HepG2 (cell line): ENCODE data around the gene ABCC3. TPM values are rescaled to one million over a fixed set of nuclear protein-coding genes. Genes with fewer than 3 reads are reported as not detected.

ENCODE experiments used
- CEBPB ChIP-seq: IDR thresholded peaks from 2 replicates; pipeline ENCODE4 v1.6.1; 2011; ENCODE audit warnings: low read depth, low read length, improper control_type of control experiment, borderline replicate concordance
- EED ChIP-seq: sonication (generic); formaldehyde crosslinking; IDR thresholded peaks from 2 replicates; pipeline ENCODE4 v1.5.0; 2020; ENCODE audit warnings: mild to moderate bottlenecking, missing genetic modification reagents
- ELF3 ChIP-seq: IDR thresholded peaks from 2 replicates; pipeline ENCODE4 v1.6.1; 2016; ENCODE audit warnings: missing genetic modification reagents, missing compliant biosample characterization
- GFI1 ChIP-seq: sonication (generic); formaldehyde crosslinking; IDR thresholded peaks from 2 replicates; pipeline ENCODE4 v1.5.0; 2020; ENCODE audit warnings: missing genetic modification reagents, mild to moderate bottlenecking, borderline replicate concordance
- HMG20B ChIP-seq: conservative IDR thresholded peaks from 2 replicates; pipeline ENCODE4 v1.6.1; 2016; ENCODE audit warnings: missing genetic modification reagents, missing compliant biosample characterization
- KLF11 ChIP-seq: IDR thresholded peaks from 2 replicates; pipeline ENCODE4 v1.6.1; 2016; ENCODE audit warnings: missing compliant biosample characterization
- KMT2B ChIP-seq: IDR thresholded peaks from 2 replicates; pipeline ENCODE4 v1.6.1; 2016; ENCODE audit warnings: missing genetic modification reagents, missing compliant biosample characterization
- MED13 ChIP-seq: sonication (generic); formaldehyde crosslinking; IDR thresholded peaks from 2 replicates; pipeline ENCODE4 v1.5.0; 2020; ENCODE audit warnings: missing genetic modification reagents
- NR2F2 ChIP-seq: IDR thresholded peaks from 2 replicates; pipeline ENCODE4 v1.6.1; 2012; ENCODE audit warnings: low read depth, inconsistent platforms, borderline replicate concordance
- PAF1 ChIP-seq: IDR thresholded peaks from 2 replicates; pipeline ENCODE4 v1.6.1; 2016; ENCODE audit warnings: missing genetic modification reagents, missing compliant biosample characterization
- PAX8 ChIP-seq: sonication (generic); formaldehyde crosslinking; IDR thresholded peaks from 2 replicates; pipeline ENCODE4 v1.8.0; 2022; ENCODE audit warnings: mild to moderate bottlenecking, missing genetic modification reagents, borderline replicate concordance
- PHF8 ChIP-seq: sonication (generic); formaldehyde crosslinking; IDR thresholded peaks from 2 replicates; pipeline ENCODE4 v1.5.0; 2020; ENCODE audit warnings: missing genetic modification reagents
- SAP130 ChIP-seq: IDR thresholded peaks from 2 replicates; pipeline ENCODE4 v1.6.1; 2016; ENCODE audit warnings: low read depth
- SIX1 ChIP-seq: sonication (generic); formaldehyde crosslinking; IDR thresholded peaks from 2 replicates; pipeline ENCODE4 v1.4.0; 2020; ENCODE audit warnings: missing genetic modification reagents, borderline replicate concordance
- SIX4 ChIP-seq: sonication (generic); formaldehyde crosslinking; IDR thresholded peaks from 2 replicates; pipeline ENCODE4 v1.4.0; 2020; ENCODE audit warnings: missing genetic modification reagents
- SNAI1 ChIP-seq: sonication (generic); formaldehyde crosslinking; IDR thresholded peaks from 2 replicates; pipeline ENCODE4 v1.5.0; 2020; ENCODE audit warnings: mild to moderate bottlenecking, missing genetic modification reagents, borderline replicate concordance
- ZFP62 ChIP-seq: sonication (generic); formaldehyde crosslinking; IDR thresholded peaks from 2 replicates; pipeline ENCODE4 v1.4.0; 2020; ENCODE audit warnings: missing genetic modification reagents
- ZNF101 ChIP-seq: sonication (generic); formaldehyde crosslinking; IDR thresholded peaks from 2 replicates; pipeline ENCODE4 v1.4.0; 2020; ENCODE audit warnings: mild to moderate bottlenecking, low read depth, missing genetic modification reagents, borderline replicate concordance
- ZNF205 ChIP-seq: IDR thresholded peaks from 2 replicates; pipeline ENCODE4 v1.6.1; 2018; ENCODE audit warnings: missing biosample characterization, missing genetic modification reagents
- ZNF317 ChIP-seq: sonication (generic); formaldehyde crosslinking; IDR thresholded peaks from 2 replicates; pipeline ENCODE4 v1.5.0; 2020; ENCODE audit warnings: mild to moderate bottlenecking, missing genetic modification reagents
- ZNF660 ChIP-seq: sonication (generic); formaldehyde crosslinking; IDR thresholded peaks from 2 replicates; pipeline ENCODE4 v1.5.1; 2020; ENCODE audit warnings: mild to moderate bottlenecking, low read depth, missing genetic modification reagents, borderline replicate concordance
- ZSCAN9 ChIP-seq: IDR thresholded peaks from 2 replicates; pipeline ENCODE4 v1.6.1; 2016; ENCODE audit warnings: borderline replicate concordance
- polyA plus RNA-seq, 8 experiments: library from polyadenylated mRNA; depleted of rRNA in 3 of 8; stranded (reverse) in 7 of 8; unstranded in 1 of 8; fragments of >200 nt; fragmentation: Illumina TruSeq in 4 of 8; extraction: Trizol in 4 of 8; gene quantifications; 2 replicates each; pipeline versions ENCODE4 v1.2.1 to v1.2.3, GENCODE V29; 2011 to 2016; ENCODE audit warnings: low read depth in 4 of 8, missing spikeins in 1 of 8, mixed read lengths in 1 of 8; ENCODE audit not compliant: insufficient read depth in 1 of 8
- total RNA-seq, 5 experiments: library from RNA; depleted of rRNA; stranded (reverse); fragments of >200 nt; fragmentation: Illumina TruSeq; extraction: Trizol; gene quantifications; 2 replicates each; pipeline ENCODE4 v1.2.3, GENCODE V29; 2016; ENCODE audit warnings: low read depth in 1 of 5
- TF ChIP-seq, protein P1 (sequence below): sonication (generic); formaldehyde crosslinking; IDR thresholded peaks from 2 replicates; pipeline ENCODE4 v1.5.0; 2020; ENCODE audit warnings: missing genetic modification reagents
- TF ChIP-seq, protein P2 (sequence below): sonication (generic); formaldehyde crosslinking; IDR thresholded peaks from 2 replicates; pipeline ENCODE4 v1.4.0; 2020; ENCODE audit warnings: missing genetic modification reagents

The ABCC3 gene
- total and polyA plus RNA-seq, 2 of the 13 experiments (the other 11 are each of a cell fraction or from before 2014, with no cell fraction given): 25.2 to 50.7 TPM

DNA sequence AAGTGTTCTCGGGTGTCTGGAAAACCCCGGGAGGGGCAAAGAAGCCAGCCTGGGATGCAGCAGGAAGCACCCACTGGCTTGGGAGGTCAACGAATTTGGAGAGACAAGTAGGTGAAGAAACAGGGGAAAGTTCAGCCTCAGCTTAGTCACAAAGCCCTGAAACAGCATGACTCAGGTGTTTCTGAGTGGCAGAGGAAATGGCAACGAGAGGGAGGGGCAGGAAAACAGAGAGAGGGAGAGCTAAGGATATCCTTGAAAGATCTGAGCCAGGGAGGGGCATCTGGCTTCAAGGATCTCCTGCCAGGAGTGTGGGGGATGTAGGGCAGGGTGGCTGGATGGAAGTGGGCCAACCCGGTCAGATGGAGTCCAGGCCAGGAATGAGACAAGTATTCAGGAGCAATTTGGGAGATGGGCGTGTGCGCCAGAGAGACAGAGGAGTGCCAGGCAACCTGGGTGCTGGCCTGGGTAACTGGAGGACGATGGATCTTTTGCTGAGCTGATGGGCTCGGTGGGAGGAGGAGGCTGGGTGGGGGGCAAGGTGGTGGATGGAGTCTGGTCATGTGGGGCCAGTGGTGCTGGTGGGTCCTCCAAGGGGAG, 27.2 kb downstream of the ABCC3 start (continued):
- TF ChIP-seq CEBPB (peak; percentile 58; the same call in 1 of the 2 replicates), KLF11 (CRISPR knock-in tag) (peak; percentile 63; the same call in 1 of the 2 replicates), ZNF317 (CRISPR knock-in tag) (0 out of 2 replicates have a peak, but pooled peaks have one; percentile 62), EED (CRISPR knock-in tag) (no peak), SIX4 (CRISPR knock-in tag) (peak; percentile 28; the same call in 1 of the 2 replicates), PHF8 (CRISPR knock-in tag) (0 out of 2 replicates have a peak, but pooled peaks have one; percentile 21), SNAI1 (CRISPR knock-in tag) (no peak), ZSCAN9 (CRISPR knock-in tag) (peak; percentile 80; the same call in 1 of the 2 replicates), SAP130 (peak; percentile 84), GFI1 (0 out of 2 replicates have a peak, but pooled peaks have one; percentile 8), KMT2B (CRISPR knock-in tag) (0 out of 2 replicates have a peak, but pooled peaks have one; percentile 39), PAX8 (CRISPR knock-in tag) (0 out of 2 replicates have a peak, but pooled peaks have one; percentile 23), ZNF101 (CRISPR knock-in tag) (no peak), ELF3 (CRISPR knock-in tag) (peak; percentile 84), ZNF205 (CRISPR knock-in tag) (0 out of 2 replicates have a peak, but pooled peaks have one; percentile 73), PAF1 (CRISPR knock-in tag) (peak; percentile 60; the same call in 1 of the 2 replicates), MED13 (peak; percentile 87), SIX1 (CRISPR knock-in tag) (peak; percentile 45; the same call in 1 of the 2 replicates), NR2F2 (peak; percentile 56; the same call in 1 of the 2 replicates), ZNF660 (CRISPR knock-in tag) (no peak), HMG20B (CRISPR knock-in tag) (0 out of 2 replicates have a peak, but pooled peaks have one; percentile 22), ZFP62 (CRISPR knock-in tag) (no peak)
- TF ChIP-seq, protein P1, sequence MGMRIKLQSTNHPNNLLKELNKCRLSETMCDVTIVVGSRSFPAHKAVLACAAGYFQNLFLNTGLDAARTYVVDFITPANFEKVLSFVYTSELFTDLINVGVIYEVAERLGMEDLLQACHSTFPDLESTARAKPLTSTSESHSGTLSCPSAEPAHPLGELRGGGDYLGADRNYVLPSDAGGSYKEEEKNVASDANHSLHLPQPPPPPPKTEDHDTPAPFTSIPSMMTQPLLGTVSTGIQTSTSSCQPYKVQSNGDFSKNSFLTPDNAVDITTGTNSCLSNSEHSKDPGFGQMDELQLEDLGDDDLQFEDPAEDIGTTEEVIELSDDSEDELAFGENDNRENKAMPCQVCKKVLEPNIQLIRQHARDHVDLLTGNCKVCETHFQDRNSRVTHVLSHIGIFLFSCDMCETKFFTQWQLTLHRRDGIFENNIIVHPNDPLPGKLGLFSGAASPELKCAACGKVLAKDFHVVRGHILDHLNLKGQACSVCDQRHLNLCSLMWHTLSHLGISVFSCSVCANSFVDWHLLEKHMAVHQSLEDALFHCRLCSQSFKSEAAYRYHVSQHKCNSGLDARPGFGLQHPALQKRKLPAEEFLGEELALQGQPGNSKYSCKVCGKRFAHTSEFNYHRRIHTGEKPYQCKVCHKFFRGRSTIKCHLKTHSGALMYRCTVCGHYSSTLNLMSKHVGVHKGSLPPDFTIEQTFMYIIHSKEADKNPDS (CRISPR knock-in tag): no peak
- TF ChIP-seq, protein P2, sequence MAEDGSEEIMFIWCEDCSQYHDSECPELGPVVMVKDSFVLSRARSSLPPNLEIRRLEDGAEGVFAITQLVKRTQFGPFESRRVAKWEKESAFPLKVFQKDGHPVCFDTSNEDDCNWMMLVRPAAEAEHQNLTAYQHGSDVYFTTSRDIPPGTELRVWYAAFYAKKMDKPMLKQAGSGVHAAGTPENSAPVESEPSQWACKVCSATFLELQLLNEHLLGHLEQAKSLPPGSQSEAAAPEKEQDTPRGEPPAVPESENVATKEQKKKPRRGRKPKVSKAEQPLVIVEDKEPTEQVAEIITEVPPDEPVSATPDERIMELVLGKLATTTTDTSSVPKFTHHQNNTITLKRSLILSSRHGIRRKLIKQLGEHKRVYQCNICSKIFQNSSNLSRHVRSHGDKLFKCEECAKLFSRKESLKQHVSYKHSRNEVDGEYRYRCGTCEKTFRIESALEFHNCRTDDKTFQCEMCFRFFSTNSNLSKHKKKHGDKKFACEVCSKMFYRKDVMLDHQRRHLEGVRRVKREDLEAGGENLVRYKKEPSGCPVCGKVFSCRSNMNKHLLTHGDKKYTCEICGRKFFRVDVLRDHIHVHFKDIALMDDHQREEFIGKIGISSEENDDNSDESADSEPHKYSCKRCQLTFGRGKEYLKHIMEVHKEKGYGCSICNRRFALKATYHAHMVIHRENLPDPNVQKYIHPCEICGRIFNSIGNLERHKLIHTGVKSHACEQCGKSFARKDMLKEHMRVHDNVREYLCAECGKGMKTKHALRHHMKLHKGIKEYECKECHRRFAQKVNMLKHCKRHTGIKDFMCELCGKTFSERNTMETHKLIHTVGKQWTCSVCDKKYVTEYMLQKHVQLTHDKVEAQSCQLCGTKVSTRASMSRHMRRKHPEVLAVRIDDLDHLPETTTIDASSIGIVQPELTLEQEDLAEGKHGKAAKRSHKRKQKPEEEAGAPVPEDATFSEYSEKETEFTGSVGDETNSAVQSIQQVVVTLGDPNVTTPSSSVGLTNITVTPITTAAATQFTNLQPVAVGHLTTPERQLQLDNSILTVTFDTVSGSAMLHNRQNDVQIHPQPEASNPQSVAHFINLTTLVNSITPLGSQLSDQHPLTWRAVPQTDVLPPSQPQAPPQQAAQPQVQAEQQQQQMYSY (CRISPR knock-in tag): no peak
